GM12878 (cell line): Measurements from ENCODE around the gene PSMD13. TPM values are rescaled to one million over a fixed set of nuclear protein-coding genes. Genes with fewer than 3 reads are reported as not detected.
A peak's percentile ranks its signal among the peaks of the same experiment; 100 is the strongest.

Experiments
- ATAC-seq: fragments of 200-7000 bp; cut with Tn5 transposase; 3 replicates; pipeline ENCODE4 v1.9.1; 2020; ENCODE audit warnings: mild to moderate bottlenecking, moderate library complexity
- BruUV-seq: library from RNA; stranded (reverse); fragments of 400-500 nt; replicated peaks from 2 replicates; lab custom pipeline; 2021; lab: Mats Ljungman, UMichigan
- CTCF ChIA-PET: fragments of 300-600 bp; sonication (Branson Sonifier 250); formaldehyde crosslinking; extraction: SDS; loops from one replicate; lab custom pipeline; 2021; ENCODE audit warnings: inconsistent platforms; lab: Yijun Ruan, JAX
- POLR2A ChIA-PET: fragments of 350-600 bp; formaldehyde crosslinking; extraction: SDS; loops from one replicate; lab custom pipeline; 2021; ENCODE audit warnings: inconsistent platforms; lab: Charles Lee
- RAD21 ChIA-PET: fragments of 300-600 bp; sonication (Branson Sonifier 250); formaldehyde crosslinking; loops from one replicate; lab custom pipeline; 2023; ENCODE audit warnings: antibody characterized with exemption; ENCODE audit not compliant: unreplicated experiment; lab: Charles Lee
- SMC1A ChIA-PET: fragments of 300-600 bp; sonication (Branson Sonifier 250); formaldehyde crosslinking; loops from one replicate; lab custom pipeline; 2023; ENCODE audit not compliant: unreplicated experiment, uncharacterized antibody; lab: Charles Lee
- DNase-seq: peaks from one replicate; pipeline ENCODE4 v3.0.0-alpha.2; 2011; ENCODE audit warnings: low read depth, low spot score
- FAIRE-seq: peaks from 3 replicates; lab custom pipeline; 2011; peaks lifted over from hg19 to GRCh38; lab: Jason Lieb, UNC
- H2AFZ ChIP-seq: 2 replicates; pipeline ENCODE4 v1.6.0; 2011; ENCODE audit warnings: low read depth, low read length, control low read depth; ENCODE audit not compliant: control insufficient read depth
- H3K27ac ChIP-seq: 2 replicates; pipeline ENCODE4 v1.5.1; 2011; ENCODE audit warnings: control low read depth; ENCODE audit not compliant: control insufficient read depth, insufficient read depth
- H3K27me3 ChIP-seq, 2 experiments: replicated peaks in 1 of 2; 2 replicates each; pipeline versions ENCODE4 v1.6.0 to v1.6.1; 2011; ENCODE audit warnings: low read length in 1 of 2; ENCODE audit not compliant: control insufficient read depth in 2 of 2, insufficient read depth in 2 of 2
- H3K36me3 ChIP-seq, 2 experiments: 2 replicates each; pipeline ENCODE4 v1.5.1; 2011; ENCODE audit warnings: low read length in 1 of 2; ENCODE audit not compliant: control insufficient read depth in 2 of 2, insufficient read depth in 2 of 2
- H3K4me1 ChIP-seq: 2 replicates; pipeline ENCODE4 v1.6.1; 2011; ENCODE audit warnings: mild to moderate bottlenecking, low read length, moderate library complexity, mixed read lengths; ENCODE audit not compliant: control insufficient read depth, insufficient read depth
- H3K4me2 ChIP-seq: 2 replicates; pipeline ENCODE4 v1.6.0; 2011; ENCODE audit warnings: control low read depth; ENCODE audit not compliant: control insufficient read depth, insufficient read depth
- H3K4me3 ChIP-seq: fragments of 200-600 bp; sonication (generic); 2 replicates; pipeline ENCODE4 v1.5.1; 2016
- H3K79me2 ChIP-seq: 2 replicates; pipeline ENCODE4 v1.6.0; 2011; ENCODE audit warnings: low read length; ENCODE audit not compliant: control insufficient read depth, insufficient read depth
- H3K9ac ChIP-seq: 2 replicates; pipeline ENCODE4 v1.8.0; 2011; ENCODE audit warnings: low read length, control low read depth, mixed read lengths; ENCODE audit not compliant: control insufficient read depth, insufficient read depth
- H3K9me3 ChIP-seq: replicated peaks from 3 replicates; pipeline ENCODE4 v1.5.1; 2011; ENCODE audit warnings: mild to moderate bottlenecking, low read length; ENCODE audit not compliant: control insufficient read depth, insufficient read depth
- H4K20me1 ChIP-seq: 2 replicates; pipeline ENCODE4 v1.6.0; 2011; ENCODE audit not compliant: control insufficient read depth, insufficient read depth
- BACH1 ChIP-seq: fragments of 450-650 bp; IDR thresholded peaks from 2 replicates; pipeline ENCODE4 v1.6.1; 2017; ENCODE audit warnings: mild to moderate bottlenecking, borderline replicate concordance
- CHD4 ChIP-seq: fragments of 200-600 bp; sonication (generic); IDR thresholded peaks from 2 replicates; pipeline ENCODE4 v1.6.1; 2016; ENCODE audit warnings: mild to moderate bottlenecking
- POU2F2 ChIP-seq: IDR thresholded peaks from 3 replicates; pipeline ENCODE4 v1.6.1; 2011; ENCODE audit warnings: low read depth, mild to moderate bottlenecking, low read length, borderline replicate concordance
- RELA ChIP-seq: fragments of 450-650 bp; IDR thresholded peaks from 2 replicates; pipeline ENCODE4 v1.8.0; 2014; ENCODE audit warnings: borderline replicate concordance; ENCODE audit not compliant: partially characterized antibody
- RELB ChIP-seq: fragments of 450-650 bp; IDR thresholded peaks from 2 replicates; pipeline ENCODE4 v1.6.1; 2017; ENCODE audit warnings: low read depth, mild to moderate bottlenecking, moderate library complexity
- RUNX3 ChIP-seq: IDR thresholded peaks from 2 replicates; pipeline ENCODE4 v1.6.1; 2012; ENCODE audit warnings: low read length, inconsistent platforms
- SMAD1 ChIP-seq: fragments of 450-650 bp; IDR thresholded peaks from 2 replicates; pipeline ENCODE4 v1.6.1; 2018; ENCODE audit warnings: mild to moderate bottlenecking, low read depth; ENCODE audit not compliant: partially characterized antibody
- WGBS: methylation state at CpG from one replicate; pipeline ENCODE4 v1.1.6; 2016; ENCODE audit warnings: low lambda C conversion rate; ENCODE audit not compliant: insufficient replicate concordance, insufficient coverage; ENCODE audit errors: missing lambda C conversion rate; 5-methylcytosine and 5-hydroxymethylcytosine counted together
- in situ Hi-C: fragments of 300-500 bp; cut with MboI; formaldehyde crosslinking; loops from 9 replicates; pipeline ENCODE4 v1.14.3; 2018; ENCODE audit warnings: mixed read lengths
- intact Hi-C: fragments of 100-400 bp; cut with micrococcal nuclease; formaldehyde crosslinking; loops from one replicate; pipeline ENCODE4 v1.14.2; 2022; ENCODE audit not compliant: unreplicated experiment
- polyA plus RNA-seq, 11 experiments: library from polyadenylated mRNA; depleted of rRNA in 4 of 11; unstranded in 6 of 11; stranded (reverse) in 5 of 11; fragments of >200 nt; fragmentation: Nextera tagmentation in 4 of 11; fragmentation: Illumina TruSeq in 1 of 11; extraction: Ambion mirVana in 4 of 11; extraction: Trizol in 1 of 11; gene quantifications; 1 replicate in 1 of 11; 2 replicates in 10 of 11; pipeline versions ENCODE4 v1.2.1 to v1.2.3, GENCODE V29; 2011 to 2016; ENCODE audit warnings: inconsistent platforms in 2 of 11, missing spikeins in 2 of 11, low read depth in 1 of 11
- total RNA-seq, 4 experiments: library from RNA; depleted of rRNA in 3 of 4; stranded (reverse); fragments of >200 nt in 3 of 4; fragmentation: Illumina TruSeq in 1 of 4; extraction: Trizol in 1 of 4; gene quantifications; 2 replicates each; pipeline versions ENCODE4 v1.2.1 to v1.2.3, GENCODE V29; 2013 to 2021
- TF ChIP-seq, protein P1 (sequence below): fragments of 450-650 bp; IDR thresholded peaks from 2 replicates; pipeline ENCODE4 v1.6.1; 2017; ENCODE audit warnings: mild to moderate bottlenecking
- TF ChIP-seq, protein P2 (sequence below): fragments of 150-350 bp; IDR thresholded peaks from 2 replicates; pipeline ENCODE4 v1.6.1; 2016; ENCODE audit warnings: low read depth, low read length
- TF ChIP-seq, protein P3 (sequence below): fragments of 150-350 bp; IDR thresholded peaks from 2 replicates; pipeline ENCODE4 v1.6.1; 2014; ENCODE audit warnings: mild to moderate bottlenecking, low read depth, low read length

PSMD13 gene
- total and polyA plus RNA-seq, 10 of the 15 experiments (the other 5 are each of a cell fraction or from before 2014, with no cell fraction given) = 141 to 303 (median 177) TPM

DNA sequence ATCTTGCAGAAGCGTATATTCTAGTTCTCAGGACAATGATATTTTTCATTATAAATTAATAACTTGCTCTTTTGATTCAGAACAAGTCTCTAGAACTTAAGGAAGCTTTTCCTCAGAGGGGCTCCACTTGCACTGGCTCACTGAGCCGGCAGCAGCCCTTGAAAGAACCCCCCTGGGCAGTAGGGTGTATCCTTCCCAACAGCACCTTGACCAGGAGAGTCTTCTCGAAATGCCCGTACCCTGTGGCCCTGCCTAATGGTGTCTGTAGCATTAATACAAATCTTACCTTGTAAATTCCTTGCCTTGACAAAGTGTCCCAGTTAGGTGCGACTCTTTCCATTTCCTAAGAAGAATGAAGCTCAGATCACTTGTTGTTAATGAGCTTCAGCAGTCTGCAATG, 13.5 kb downstream of the PSMD13 start (continued):
- TF ChIP-seq, protein P1, sequence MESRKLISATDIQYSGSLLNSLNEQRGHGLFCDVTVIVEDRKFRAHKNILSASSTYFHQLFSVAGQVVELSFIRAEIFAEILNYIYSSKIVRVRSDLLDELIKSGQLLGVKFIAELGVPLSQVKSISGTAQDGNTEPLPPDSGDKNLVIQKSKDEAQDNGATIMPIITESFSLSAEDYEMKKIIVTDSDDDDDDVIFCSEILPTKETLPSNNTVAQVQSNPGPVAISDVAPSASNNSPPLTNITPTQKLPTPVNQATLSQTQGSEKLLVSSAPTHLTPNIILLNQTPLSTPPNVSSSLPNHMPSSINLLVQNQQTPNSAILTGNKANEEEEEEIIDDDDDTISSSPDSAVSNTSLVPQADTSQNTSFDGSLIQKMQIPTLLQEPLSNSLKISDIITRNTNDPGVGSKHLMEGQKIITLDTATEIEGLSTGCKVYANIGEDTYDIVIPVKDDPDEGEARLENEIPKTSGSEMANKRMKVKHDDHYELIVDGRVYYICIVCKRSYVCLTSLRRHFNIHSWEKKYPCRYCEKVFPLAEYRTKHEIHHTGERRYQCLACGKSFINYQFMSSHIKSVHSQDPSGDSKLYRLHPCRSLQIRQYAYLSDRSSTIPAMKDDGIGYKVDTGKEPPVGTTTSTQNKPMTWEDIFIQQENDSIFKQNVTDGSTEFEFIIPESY = no peak
- TF ChIP-seq, protein P2, sequence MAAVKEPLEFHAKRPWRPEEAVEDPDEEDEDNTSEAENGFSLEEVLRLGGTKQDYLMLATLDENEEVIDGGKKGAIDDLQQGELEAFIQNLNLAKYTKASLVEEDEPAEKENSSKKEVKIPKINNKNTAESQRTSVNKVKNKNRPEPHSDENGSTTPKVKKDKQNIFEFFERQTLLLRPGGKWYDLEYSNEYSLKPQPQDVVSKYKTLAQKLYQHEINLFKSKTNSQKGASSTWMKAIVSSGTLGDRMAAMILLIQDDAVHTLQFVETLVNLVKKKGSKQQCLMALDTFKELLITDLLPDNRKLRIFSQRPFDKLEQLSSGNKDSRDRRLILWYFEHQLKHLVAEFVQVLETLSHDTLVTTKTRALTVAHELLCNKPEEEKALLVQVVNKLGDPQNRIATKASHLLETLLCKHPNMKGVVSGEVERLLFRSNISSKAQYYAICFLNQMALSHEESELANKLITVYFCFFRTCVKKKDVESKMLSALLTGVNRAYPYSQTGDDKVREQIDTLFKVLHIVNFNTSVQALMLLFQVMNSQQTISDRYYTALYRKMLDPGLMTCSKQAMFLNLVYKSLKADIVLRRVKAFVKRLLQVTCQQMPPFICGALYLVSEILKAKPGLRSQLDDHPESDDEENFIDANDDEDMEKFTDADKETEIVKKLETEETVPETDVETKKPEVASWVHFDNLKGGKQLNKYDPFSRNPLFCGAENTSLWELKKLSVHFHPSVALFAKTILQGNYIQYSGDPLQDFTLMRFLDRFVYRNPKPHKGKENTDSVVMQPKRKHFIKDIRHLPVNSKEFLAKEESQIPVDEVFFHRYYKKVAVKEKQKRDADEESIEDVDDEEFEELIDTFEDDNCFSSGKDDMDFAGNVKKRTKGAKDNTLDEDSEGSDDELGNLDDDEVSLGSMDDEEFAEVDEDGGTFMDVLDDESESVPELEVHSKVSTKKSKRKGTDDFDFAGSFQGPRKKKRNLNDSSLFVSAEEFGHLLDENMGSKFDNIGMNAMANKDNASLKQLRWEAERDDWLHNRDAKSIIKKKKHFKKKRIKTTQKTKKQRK = no peak
- TF ChIP-seq RELA = no peak
- TF ChIP-seq BACH1 = no peak

GRCh38 chr11:250740-251299, 14.0 kb downstream of the PSMD13 start:
- in situ Hi-C loops = loop anchor here (5.0 kb wide), 1 partner anchor 106 kb away; no protein-coding TSS in a partner anchor
- Histone ChIP-seq H3K27me3 (no peaks in the 10 kb centered on the region), H4K20me1 (no peaks in the 10 kb centered on the region), H3K36me3 (peaks cover 24% of the 10 kb centered on the region in 2 experiments; a peak in 3 of 4 replicates), H3K4me1 (no peaks in the 10 kb centered on the region), H3K4me2 (no peak overlapping the region), H3K4me3 (no peak overlapping the region), H3K27ac (no peak overlapping the region), H3K9me3 (no peaks in the 10 kb centered on the region), H2AFZ (no peak overlapping the region), H3K9ac (no peak overlapping the region), H3K79me2 (no peaks in the 10 kb centered on the region)
- CTCF ChIA-PET = interaction anchor here (0.6 to 3.9 kb wide), 34 partner anchors 9 to 206 kb away, joined by 3 to 45 read pairs (median 4); partner anchors contain the start of genes BET1L, IFITM2, PGGHG and RIC8A
- ATAC-seq = peak; percentile 94
- RAD21 ChIA-PET = interaction anchor here (0.5 to 2.0 kb wide), 18 partner anchors 9 to 198 kb away, joined by 3 to 23 read pairs (median 5); partner anchors contain the start of genes BET1L, PGGHG, PSMD13 and RIC8A
- SMC1A ChIA-PET = interaction anchor here (0.6 to 5.6 kb wide), 26 partner anchors 9 to 271 kb away, joined by 3 to 38 read pairs (median 4); partner anchors contain the start of genes BET1L, IFITM2 and PSMD13
- intact Hi-C loops = no loop called here
- POLR2A ChIA-PET = interaction anchor here (0.7 to 2.0 kb wide), 9 partner anchors 10 to 104 kb away, joined by 3 to 6 read pairs (median 6); partner anchors contain the start of genes IFITM2, PGGHG and PSMD13
- DNase-seq = no peak
- WGBS = 85% methylated on average over 10 of the region's 10 CpGs
- peak; percentile 76 for FAIRE-seq
- BruUV-seq = no TSS peak
- 0 out of 3 replicates have a peak, but pooled peaks have one; percentile 10 for TF ChIP-seq POU2F2
- peak; percentile 88 for TF ChIP-seq RUNX3
- TF ChIP-seq SMAD1 = no peak
- TF ChIP-seq, protein P3, sequence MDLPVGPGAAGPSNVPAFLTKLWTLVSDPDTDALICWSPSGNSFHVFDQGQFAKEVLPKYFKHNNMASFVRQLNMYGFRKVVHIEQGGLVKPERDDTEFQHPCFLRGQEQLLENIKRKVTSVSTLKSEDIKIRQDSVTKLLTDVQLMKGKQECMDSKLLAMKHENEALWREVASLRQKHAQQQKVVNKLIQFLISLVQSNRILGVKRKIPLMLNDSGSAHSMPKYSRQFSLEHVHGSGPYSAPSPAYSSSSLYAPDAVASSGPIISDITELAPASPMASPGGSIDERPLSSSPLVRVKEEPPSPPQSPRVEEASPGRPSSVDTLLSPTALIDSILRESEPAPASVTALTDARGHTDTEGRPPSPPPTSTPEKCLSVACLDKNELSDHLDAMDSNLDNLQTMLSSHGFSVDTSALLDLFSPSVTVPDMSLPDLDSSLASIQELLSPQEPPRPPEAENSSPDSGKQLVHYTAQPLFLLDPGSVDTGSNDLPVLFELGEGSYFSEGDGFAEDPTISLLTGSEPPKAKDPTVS = no peak
- TF ChIP-seq RELB = no peak
- TF ChIP-seq CHD4 = no peak
